Measurements from ENCODE around the gene KAT2B. TPM values are rescaled to one million over a fixed set of nuclear protein-coding genes. Genes with fewer than 3 reads are reported as not detected.
A peak's percentile ranks its signal among the peaks of the same experiment; 100 is the strongest.

KAT2B gene
- total and polyA plus RNA-seq, 2 of the 13 experiments (the other 11 are each of a cell fraction or from before 2014, with no cell fraction given), result 0.97 to 1.7 TPM

DNA sequence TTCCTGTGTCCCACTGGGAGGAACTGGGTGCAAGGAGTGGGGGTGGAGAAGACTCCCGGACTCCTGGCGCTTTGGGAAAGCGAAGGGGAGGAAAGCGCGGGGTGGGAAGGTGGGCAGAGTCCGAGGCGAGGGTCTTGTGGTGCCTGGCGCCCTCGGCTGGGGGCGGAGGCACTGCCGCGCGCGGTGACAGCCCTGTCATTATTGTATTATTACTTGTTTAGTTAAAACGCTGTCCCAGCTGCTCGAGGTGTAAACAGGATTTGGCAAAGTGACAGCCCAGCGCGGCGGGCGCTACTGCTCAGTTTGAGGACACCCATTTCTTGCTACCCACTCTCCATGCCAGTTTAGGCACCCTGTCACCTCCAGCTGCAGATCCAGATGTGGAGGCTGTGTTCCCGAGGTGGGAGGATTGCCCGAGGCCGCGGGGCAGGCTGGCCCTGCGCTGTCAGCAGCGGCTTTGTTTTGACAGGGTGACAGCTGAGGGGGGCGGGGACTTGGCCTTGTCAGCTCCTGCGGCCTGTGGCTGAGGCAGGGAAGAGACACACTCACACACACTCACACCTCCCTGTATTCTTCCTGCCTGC is 1.0 kb downstream of the KAT2B start (continued):
- TF ChIP-seq ZFP36L2 (CRISPR knock-in tag; IDR thresholded peaks at IDR 0.05) (no peak), SETDB1 (CRISPR knock-in tag; IDR thresholded peaks at IDR 0.05; ENCODE audit: borderline replicate concordance) (no peak), HNF4G (IDR thresholded peaks at IDR 0.05; ENCODE audit: borderline replicate concordance, low read depth, low read length) (no peak), HNF4G (CRISPR knock-in tag; IDR thresholded peaks at IDR 0.05; ENCODE audit: borderline replicate concordance, low read depth) (no peak), KLF12 (CRISPR knock-in tag; IDR thresholded peaks at IDR 0.05; ENCODE audit: borderline replicate concordance) (no peak)
- TF ChIP-seq, protein P1, sequence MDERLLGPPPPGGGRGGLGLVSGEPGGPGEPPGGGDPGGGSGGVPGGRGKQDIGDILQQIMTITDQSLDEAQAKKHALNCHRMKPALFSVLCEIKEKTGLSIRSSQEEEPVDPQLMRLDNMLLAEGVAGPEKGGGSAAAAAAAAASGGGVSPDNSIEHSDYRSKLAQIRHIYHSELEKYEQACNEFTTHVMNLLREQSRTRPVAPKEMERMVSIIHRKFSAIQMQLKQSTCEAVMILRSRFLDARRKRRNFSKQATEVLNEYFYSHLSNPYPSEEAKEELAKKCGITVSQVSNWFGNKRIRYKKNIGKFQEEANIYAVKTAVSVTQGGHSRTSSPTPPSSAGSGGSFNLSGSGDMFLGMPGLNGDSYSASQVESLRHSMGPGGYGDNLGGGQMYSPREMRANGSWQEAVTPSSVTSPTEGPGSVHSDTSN (CRISPR knock-in tag; IDR thresholded peaks at IDR 0.05), result 0 out of 2 replicates have a peak, but pooled peaks have one; percentile 58

DNA sequence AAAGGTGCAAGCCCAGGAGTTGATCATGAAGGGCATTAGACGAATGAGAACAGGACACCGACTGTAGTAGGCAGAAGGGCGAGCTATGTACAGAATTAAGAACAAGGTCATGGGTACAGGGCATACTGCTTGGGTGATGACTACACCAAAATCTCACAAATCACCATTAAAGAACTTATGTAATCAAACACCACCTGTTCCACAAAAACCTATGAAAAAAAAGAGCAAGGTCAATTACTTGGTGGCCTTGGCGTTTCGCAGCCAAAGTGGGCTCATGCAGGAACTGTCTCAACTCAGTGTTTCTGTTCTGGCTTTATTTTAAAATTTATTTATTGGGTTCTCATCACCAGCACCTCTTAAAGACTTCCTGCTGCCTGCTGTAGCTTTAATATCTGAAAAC is 2.1 kb downstream of the KAT2B start:
- Histone ChIP-seq H3K4me2 (ENCODE audit: low read depth, low read length) (no peak overlapping the region), H3K79me2 (ENCODE audit: insufficient read depth, low read length) (no peaks in the 10 kb centered on the region), H2AFZ (ENCODE audit: low read length) (no peak overlapping the region), H3K4me1 (ENCODE audit: insufficient read depth, low read length) (peaks cover 36% of the 10 kb centered on the region), H4K20me1 (ENCODE audit: insufficient read depth, low read length) (no peaks in the 10 kb centered on the region; the same call in 1 of the 2 replicates), H3K27ac (ENCODE audit: extremely low read length, insufficient read depth, low read length) (no peak overlapping the region), H3K36me3 (replicated peaks in 1 of 2; ENCODE audit: control insufficient read depth in 1 of 2, insufficient read depth in 2 of 2, low read length in 2 of 2) (no peaks in the 10 kb centered on the region), H3K9me3 (ENCODE audit: low read length) (no peaks in the 10 kb centered on the region), H3K27me3 (ENCODE audit: control insufficient read depth in 1 of 2, insufficient read depth in 2 of 2, low read length in 2 of 2) (peaks cover 0 to 1% of the 10 kb centered on the region in 2 experiments; a peak in 2 of 5 replicates), H3K9ac (ENCODE audit: insufficient read depth, low read depth, low read length) (no peak overlapping the region), H3K4me3 (replicated peaks in 1 of 3; ENCODE audit: insufficient read depth in 1 of 3, low read depth in 2 of 3, low read length in 3 of 3) (no peak overlapping the region)
- no peak for ATAC-seq
- in situ Hi-C loops (cut with HindIII; ENCODE audit: extremely low pct_ligation_motif_present, low pct_unique_long_range_greater_than_20kb), result no loop called here
- intact Hi-C loops (cut with micrococcal nuclease; ENCODE audit: unreplicated experiment), result loop anchor here (5.0 kb wide), 2 partner anchors 85 to 280 kb away; no protein-coding TSS in a partner anchor
- CTCF ChIA-PET (ENCODE audit: low intra/inter-chr PET ratio, low total read pairs), result no interaction called here
- 21% methylated on average over 5 of the region's 5 CpGs for WGBS (ENCODE audit: low lambda C conversion rate)
- TSS peak; percentile 56 for BruUV-seq (replicated peaks)
- POLR2A ChIA-PET, result no interaction called here
- no peak for FAIRE-seq
- DNase-seq (ENCODE audit: low spot score), result no peak
- no peak for TF ChIP-seq DNMT3B (CRISPR knock-in tag; conservative IDR thresholded peaks at IDR 0.05)
- no peak for TF ChIP-seq ZNF142 (CRISPR knock-in tag; IDR thresholded peaks at IDR 0.05)
- TF ChIP-seq HOXD1 (CRISPR knock-in tag; IDR thresholded peaks at IDR 0.05), result no peak
- no peak for TF ChIP-seq ZNF17 (CRISPR knock-in tag; IDR thresholded peaks at IDR 0.05)
- no peak for TF ChIP-seq ZNF343 (CRISPR knock-in tag; IDR thresholded peaks at IDR 0.05)
- no peak for TF ChIP-seq ZBED4 (CRISPR knock-in tag; IDR thresholded peaks at IDR 0.05; ENCODE audit: borderline replicate concordance)
